Neural cell (in vitro differentiated cells): ENCODE data around the gene RGS12. TPM values are rescaled to one million over a fixed set of nuclear protein-coding genes. Genes with fewer than 3 reads are reported as not detected.

ENCODE experiments used
- H2AFZ ChIP-seq: fragments of 200-600, 300-800 bp; sonication (generic), shearing (Covaris generic); 2 replicates; pipeline ENCODE4 v1.6.0; 2014; ENCODE audit warnings: low read depth, mild to moderate bottlenecking, antibody characterized with exemption, low read length, moderate library complexity
- H3F3A ChIP-seq: fragments of 200-600 bp; shearing (Covaris generic); 2 replicates; pipeline ENCODE4 v1.6.1; 2016; ENCODE audit warnings: mild to moderate bottlenecking, moderate library complexity, mixed read lengths, antibody characterized with exemption, low read length; ENCODE audit not compliant: insufficient read depth, poor library complexity, severe bottlenecking
- H3K27ac ChIP-seq: fragments of 200-600, 300-800 bp; sonication (generic), shearing (Covaris generic); 2 replicates; pipeline ENCODE4 v1.5.1; 2014; ENCODE audit warnings: mild to moderate bottlenecking, low read length, moderate library complexity
- H3K27me3 ChIP-seq: fragments of 300-800, 200-600 bp; sonication (generic), shearing (Covaris generic); 2 replicates; pipeline ENCODE4 v1.6.0; 2014; ENCODE audit warnings: mild to moderate bottlenecking, low read depth, low read length, moderate library complexity; ENCODE audit not compliant: insufficient read depth
- H3K36me3 ChIP-seq: fragments of 300-800, 200-600 bp; sonication (generic), shearing (Covaris generic); 2 replicates; pipeline ENCODE4 v1.5.1; 2014; ENCODE audit warnings: mild to moderate bottlenecking, antibody characterized with exemption, low read length, moderate library complexity; ENCODE audit not compliant: insufficient read depth
- H3K4me2 ChIP-seq: fragments of 300-800, 200-600 bp; sonication (generic), shearing (Covaris generic); 2 replicates; pipeline ENCODE4 v1.6.0; 2014; ENCODE audit warnings: mild to moderate bottlenecking, low read length
- H3K4me3 ChIP-seq: fragments of 300-800, 200-600 bp; sonication (generic), shearing (Covaris generic); 2 replicates; pipeline ENCODE4 v1.5.1; 2014; ENCODE audit warnings: mild to moderate bottlenecking, low read length, moderate library complexity
- H3K79me2 ChIP-seq: fragments of 200-600 bp; shearing (Covaris generic); replicated peaks from 2 replicates; pipeline ENCODE4 v1.6.0; 2014; ENCODE audit warnings: mild to moderate bottlenecking, low read length, moderate library complexity; ENCODE audit not compliant: insufficient read depth
- H3K9ac ChIP-seq: fragments of 300-800, 200-600 bp; sonication (generic), shearing (Covaris generic); 2 replicates; pipeline ENCODE4 v1.6.1; 2016; ENCODE audit warnings: mild to moderate bottlenecking, low read length, mixed read lengths
- H3K9me2 ChIP-seq: fragments of 200-600 bp; shearing (Covaris generic); 2 replicates; pipeline ENCODE4 v1.6.1; 2016; ENCODE audit warnings: mild to moderate bottlenecking, low read length, mixed read lengths; ENCODE audit not compliant: insufficient read depth
- H3K9me3 ChIP-seq: fragments of 200-600, 300-800 bp; sonication (generic), shearing (Covaris generic); 2 replicates; pipeline ENCODE4 v1.6.1; 2016; ENCODE audit warnings: mild to moderate bottlenecking, mixed run types, low read length, moderate library complexity, mixed read lengths
- H4K20me1 ChIP-seq: fragments of 200-600 bp; shearing (Covaris generic); 2 replicates; pipeline ENCODE4 v1.6.1; 2016; ENCODE audit warnings: mild to moderate bottlenecking, mixed run types; ENCODE audit not compliant: insufficient read depth
- EP300 ChIP-seq: fragments of 450-650 bp; conservative IDR thresholded peaks from 2 replicates; pipeline ENCODE4 v1.6.1; 2014; ENCODE audit warnings: antibody characterized with exemption, mild to moderate bottlenecking, moderate library complexity; ENCODE audit not compliant: poor library complexity, severe bottlenecking
- EZH2 ChIP-seq: fragments of 200-600, 300-800 bp; shearing (Covaris generic), sonication (generic); IDR thresholded peaks from 2 replicates; pipeline ENCODE4 v1.6.1; 2014; ENCODE audit warnings: antibody characterized with exemption, low read length, borderline replicate concordance, mild to moderate bottlenecking; ENCODE audit not compliant: insufficient read depth, poor library complexity, severe bottlenecking
- MXI1 ChIP-seq: fragments of 450-650 bp; conservative IDR thresholded peaks from 2 replicates; pipeline ENCODE4 v1.6.1; 2014; ENCODE audit warnings: antibody characterized with exemption, mild to moderate bottlenecking; ENCODE audit not compliant: poor library complexity, severe bottlenecking
- POLR2AphosphoS5 ChIP-seq: IDR thresholded peaks from 2 replicates; pipeline ENCODE4 v1.6.1; 2012
- RAD21 ChIP-seq: fragments of 450-650 bp; conservative IDR thresholded peaks from 2 replicates; pipeline ENCODE4 v1.6.1; 2014; ENCODE audit warnings: antibody characterized with exemption, mild to moderate bottlenecking, moderate library complexity
- SMC3 ChIP-seq: fragments of 450-650 bp; conservative IDR thresholded peaks from 2 replicates; pipeline ENCODE4 v1.6.1; 2014; ENCODE audit warnings: antibody characterized with exemption, mild to moderate bottlenecking, moderate library complexity; ENCODE audit not compliant: poor library complexity
- TAF1 ChIP-seq: IDR thresholded peaks from 2 replicates; pipeline ENCODE4 v1.6.1; 2012; ENCODE audit warnings: low read depth
- polyA plus RNA-seq: library from polyadenylated mRNA; depleted of rRNA; stranded (reverse); fragments of >200 nt; gene quantifications from 2 replicates; pipeline ENCODE4 v1.2.3, GENCODE V29; 2014
- TF ChIP-seq, protein P1 (sequence below): fragments of 450-650 bp; IDR thresholded peaks from 2 replicates; pipeline ENCODE4 v1.5.1; 2014; ENCODE audit warnings: antibody characterized with exemption, mild to moderate bottlenecking, moderate library complexity; ENCODE audit not compliant: poor library complexity, severe bottlenecking
- TF ChIP-seq, protein P2 (sequence below): IDR thresholded peaks from 2 replicates; pipeline ENCODE4 v1.6.1; 2012; ENCODE audit warnings: borderline replicate concordance

Gene RGS12
- polyA plus RNA-seq, 1 donor from 2014 or later = 66.4 TPM

DNA sequence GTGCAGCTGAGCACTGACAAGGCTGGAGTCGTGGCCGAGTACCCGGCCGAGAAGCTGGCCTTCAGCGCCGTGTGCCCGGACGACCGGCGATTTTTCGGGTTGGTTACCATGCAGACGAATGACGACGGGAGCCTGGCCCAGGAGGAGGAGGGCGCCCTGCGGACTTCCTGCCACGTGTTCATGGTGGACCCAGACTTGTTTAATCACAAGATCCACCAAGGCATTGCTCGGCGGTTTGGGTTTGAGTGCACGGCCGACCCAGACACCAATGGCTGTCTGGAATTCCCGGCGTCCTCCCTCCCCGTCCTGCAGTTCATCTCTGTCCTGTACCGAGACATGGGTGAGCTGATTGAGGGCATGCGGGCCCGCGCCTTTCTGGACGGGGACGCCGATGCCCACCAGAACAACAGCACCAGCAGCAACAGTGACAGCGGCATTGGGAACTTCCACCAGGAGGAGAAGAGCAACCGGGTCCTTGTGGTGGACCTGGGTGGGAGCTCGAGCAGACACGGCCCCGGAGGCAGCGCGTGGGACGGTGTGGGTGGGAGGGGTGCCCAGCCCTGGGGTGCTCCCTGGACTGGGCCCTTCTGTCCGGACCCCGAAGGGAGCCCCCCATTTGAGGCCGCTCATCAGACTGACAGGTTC is 24.3 kb downstream of the RGS12 start:
- TF ChIP-seq EZH2 (no peak), MXI1 (no peak), POLR2AphosphoS5 (no peak), EP300 (no peak), SMC3 (no peak), TAF1 (no peak), RAD21 (no peak)
- TF ChIP-seq, protein P1, sequence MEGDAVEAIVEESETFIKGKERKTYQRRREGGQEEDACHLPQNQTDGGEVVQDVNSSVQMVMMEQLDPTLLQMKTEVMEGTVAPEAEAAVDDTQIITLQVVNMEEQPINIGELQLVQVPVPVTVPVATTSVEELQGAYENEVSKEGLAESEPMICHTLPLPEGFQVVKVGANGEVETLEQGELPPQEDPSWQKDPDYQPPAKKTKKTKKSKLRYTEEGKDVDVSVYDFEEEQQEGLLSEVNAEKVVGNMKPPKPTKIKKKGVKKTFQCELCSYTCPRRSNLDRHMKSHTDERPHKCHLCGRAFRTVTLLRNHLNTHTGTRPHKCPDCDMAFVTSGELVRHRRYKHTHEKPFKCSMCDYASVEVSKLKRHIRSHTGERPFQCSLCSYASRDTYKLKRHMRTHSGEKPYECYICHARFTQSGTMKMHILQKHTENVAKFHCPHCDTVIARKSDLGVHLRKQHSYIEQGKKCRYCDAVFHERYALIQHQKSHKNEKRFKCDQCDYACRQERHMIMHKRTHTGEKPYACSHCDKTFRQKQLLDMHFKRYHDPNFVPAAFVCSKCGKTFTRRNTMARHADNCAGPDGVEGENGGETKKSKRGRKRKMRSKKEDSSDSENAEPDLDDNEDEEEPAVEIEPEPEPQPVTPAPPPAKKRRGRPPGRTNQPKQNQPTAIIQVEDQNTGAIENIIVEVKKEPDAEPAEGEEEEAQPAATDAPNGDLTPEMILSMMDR = no peak
- TF ChIP-seq, protein P2, sequence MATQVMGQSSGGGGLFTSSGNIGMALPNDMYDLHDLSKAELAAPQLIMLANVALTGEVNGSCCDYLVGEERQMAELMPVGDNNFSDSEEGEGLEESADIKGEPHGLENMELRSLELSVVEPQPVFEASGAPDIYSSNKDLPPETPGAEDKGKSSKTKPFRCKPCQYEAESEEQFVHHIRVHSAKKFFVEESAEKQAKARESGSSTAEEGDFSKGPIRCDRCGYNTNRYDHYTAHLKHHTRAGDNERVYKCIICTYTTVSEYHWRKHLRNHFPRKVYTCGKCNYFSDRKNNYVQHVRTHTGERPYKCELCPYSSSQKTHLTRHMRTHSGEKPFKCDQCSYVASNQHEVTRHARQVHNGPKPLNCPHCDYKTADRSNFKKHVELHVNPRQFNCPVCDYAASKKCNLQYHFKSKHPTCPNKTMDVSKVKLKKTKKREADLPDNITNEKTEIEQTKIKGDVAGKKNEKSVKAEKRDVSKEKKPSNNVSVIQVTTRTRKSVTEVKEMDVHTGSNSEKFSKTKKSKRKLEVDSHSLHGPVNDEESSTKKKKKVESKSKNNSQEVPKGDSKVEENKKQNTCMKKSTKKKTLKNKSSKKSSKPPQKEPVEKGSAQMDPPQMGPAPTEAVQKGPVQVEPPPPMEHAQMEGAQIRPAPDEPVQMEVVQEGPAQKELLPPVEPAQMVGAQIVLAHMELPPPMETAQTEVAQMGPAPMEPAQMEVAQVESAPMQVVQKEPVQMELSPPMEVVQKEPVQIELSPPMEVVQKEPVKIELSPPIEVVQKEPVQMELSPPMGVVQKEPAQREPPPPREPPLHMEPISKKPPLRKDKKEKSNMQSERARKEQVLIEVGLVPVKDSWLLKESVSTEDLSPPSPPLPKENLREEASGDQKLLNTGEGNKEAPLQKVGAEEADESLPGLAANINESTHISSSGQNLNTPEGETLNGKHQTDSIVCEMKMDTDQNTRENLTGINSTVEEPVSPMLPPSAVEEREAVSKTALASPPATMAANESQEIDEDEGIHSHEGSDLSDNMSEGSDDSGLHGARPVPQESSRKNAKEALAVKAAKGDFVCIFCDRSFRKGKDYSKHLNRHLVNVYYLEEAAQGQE = no peak
- Histone ChIP-seq H4K20me1 (no peaks in the 10 kb centered on the region), H3K4me2 (no peak overlapping the region), H3K27ac (no peak overlapping the region), H3K9me2 (no peaks in the 10 kb centered on the region), H2AFZ (no peak overlapping the region), H3K27me3 (no peaks in the 10 kb centered on the region), H3F3A (no peaks in the 10 kb centered on the region), H3K9ac (no peak overlapping the region), H3K4me3 (no peak overlapping the region), H3K79me2 (peaks cover 4% of the 10 kb centered on the region), H3K36me3 (no peaks in the 10 kb centered on the region), H3K9me3 (no peaks in the 10 kb centered on the region)

DNA sequence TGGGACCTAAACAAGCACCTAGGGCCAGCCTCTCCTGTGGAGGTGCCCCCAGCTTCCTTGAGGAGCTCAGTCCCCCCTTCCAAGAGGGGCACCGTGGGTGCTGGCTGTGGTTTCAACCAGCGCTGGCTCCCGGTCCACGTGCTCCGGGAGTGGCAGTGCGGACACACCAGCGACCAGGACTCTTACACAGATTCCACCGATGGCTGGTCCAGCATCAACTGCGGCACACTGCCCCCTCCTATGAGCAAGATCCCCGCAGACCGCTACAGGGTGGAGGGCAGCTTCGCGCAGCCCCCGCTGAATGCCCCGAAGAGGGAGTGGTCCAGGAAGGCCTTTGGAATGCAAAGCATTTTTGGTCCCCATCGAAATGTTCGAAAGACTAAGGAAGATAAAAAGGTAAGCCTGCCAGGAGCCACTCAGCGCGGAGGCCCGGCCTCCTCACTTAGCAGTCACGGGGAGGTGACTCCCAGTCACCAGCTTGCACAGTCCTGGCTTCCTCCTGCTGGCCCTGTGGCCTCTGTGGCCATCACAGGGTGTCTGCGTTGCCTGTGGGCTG is 24.9 kb downstream of the RGS12 start:
- H3K9ac ChIP-seq = no peak overlapping the region
- H3K36me3 ChIP-seq = no peaks in the 10 kb centered on the region
- H3K27me3 ChIP-seq = no peaks in the 10 kb centered on the region
- H3K9me2 ChIP-seq = no peaks in the 10 kb centered on the region
- H3K9me3 ChIP-seq = no peaks in the 10 kb centered on the region
- no peaks in the 10 kb centered on the region for H4K20me1 ChIP-seq
- no peaks in the 10 kb centered on the region for H3F3A ChIP-seq
- TF ChIP-seq, protein P1 = no peak
- no peak for TF ChIP-seq EP300
- no peak overlapping the region for H3K4me3 ChIP-seq
- no peak overlapping the region for H3K27ac ChIP-seq
- peaks cover 9% of the 10 kb centered on the region for H3K79me2 ChIP-seq
- H2AFZ ChIP-seq = no peak overlapping the region
- H3K4me2 ChIP-seq = no peak overlapping the region
